Neural cell (in vitro differentiated cells): ENCODE results near the gene TPRG1L.

Source experiments
- CTCF ChIP-seq: fragments of 450-650 bp; IDR thresholded peaks from 2 replicates; pipeline ENCODE4 v1.5.1; 2014; ENCODE audit warnings: antibody characterized with exemption, mild to moderate bottlenecking, moderate library complexity; ENCODE audit not compliant: poor library complexity, severe bottlenecking
- EP300 ChIP-seq: fragments of 450-650 bp; conservative IDR thresholded peaks from 2 replicates; pipeline ENCODE4 v1.6.1; 2014; ENCODE audit warnings: antibody characterized with exemption, mild to moderate bottlenecking, moderate library complexity; ENCODE audit not compliant: poor library complexity, severe bottlenecking
- RAD21 ChIP-seq: fragments of 450-650 bp; conservative IDR thresholded peaks from 2 replicates; pipeline ENCODE4 v1.6.1; 2014; ENCODE audit warnings: antibody characterized with exemption, mild to moderate bottlenecking, moderate library complexity
- REST ChIP-seq: IDR thresholded peaks from 2 replicates; pipeline ENCODE4 v1.6.1; 2012; ENCODE audit warnings: borderline replicate concordance
- TAF1 ChIP-seq: IDR thresholded peaks from 2 replicates; pipeline ENCODE4 v1.6.1; 2012; ENCODE audit warnings: low read depth

GRCh38 chr1:3649342-3650247 lies 24.8 kb downstream of the TPRG1L start, which contains the start of gene WRAP73:
- TF ChIP-seq REST (no peak), RAD21 (peak; percentile 29), CTCF (peak; percentile 48), EP300 (peak; percentile 11), TAF1 (no peak)
